DND-41 (cell line): ENCODE measurements around the gene ATXN1.

Experiments
- CTCF ChIP-seq: IDR thresholded peaks from 2 replicates; pipeline ENCODE4 v1.5.1; 2012; ENCODE audit warnings: borderline replicate concordance, low read length, moderate library complexity, mild to moderate bottlenecking; ENCODE audit not compliant: poor library complexity, severe bottlenecking; ENCODE audit errors: extremely low read depth
- EZH2 ChIP-seq: IDR thresholded peaks from 3 replicates; pipeline ENCODE4 v1.6.1; 2012; ENCODE audit warnings: borderline replicate concordance, low read depth, mild to moderate bottlenecking, moderate library complexity, low read length, inconsistent platforms; ENCODE audit not compliant: severe bottlenecking

- TF ChIP-seq CTCF (no peak), EZH2 (no peak)
These were observed 399.0 kb downstream of the ATXN1 start for GRCh38 chr6:16362296-16362695.
